Sigmoid colon (tissue), 4 donors: Measurements from ENCODE around the gene GPS2.
"Not testable (repeated sequence)": the region's sequence is repeated elsewhere in the genome, so short reads cannot be mapped to it uniquely, and the experiment has no call there.

Experiments used
- CTCF ChIP-seq, 4 experiments: fragments of 450-650 bp in 3 of 4; fragments of 200-600 bp in 1 of 4; IDR thresholded peaks; one replicate each; pipeline ENCODE4 v1.5.1; 2016 to 2019; ENCODE audit warnings: antibody characterized with exemption in 4 of 4, mild to moderate bottlenecking in 3 of 4, moderate library complexity in 2 of 4
- POLR2AphosphoS5 ChIP-seq, 4 donors: sonication (generic); formaldehyde crosslinking; IDR thresholded peaks; one replicate each; pipeline ENCODE4 v1.6.1; 2017; ENCODE audit warnings: antibody characterized with exemption in 4 of 4

- not testable (repeated sequence) for TF ChIP-seq POLR2AphosphoS5, CTCF (IDR thresholded peaks at IDR 0.05)
These were observed 20.6 kb upstream of the GPS2 start for GRCh38 chr17:7335765-7336164.
